Calu3 (cell line): ENCODE data around the gene ASTN1. TPM values are rescaled to one million over a fixed set of nuclear protein-coding genes. Genes with fewer than 3 reads are reported as not detected.

Experiments
- BruUV-seq: library from RNA; stranded (reverse); fragments of 400-500 nt; replicated peaks from 2 replicates; lab custom pipeline; 2021; lab: Mats Ljungman, UMichigan
- CTCF ChIA-PET: fragments of 300-600 bp; sonication (Branson Sonifier 250); formaldehyde crosslinking; loops from one replicate; lab custom pipeline; 2022; ENCODE audit warnings: antibody characterized with exemption; lab: Charles Lee
- DNase-seq: peaks from one replicate; pipeline ENCODE4 v3.0.0; 2022
- H3K27ac Mint-ChIP-seq: one replicate; pipeline ENCODE4 v1.8.0; 2022; ENCODE audit warnings: mixed read lengths; ENCODE audit not compliant: unreplicated experiment
- H3K27me3 Mint-ChIP-seq: one replicate; pipeline ENCODE4 v1.8.0; 2022; ENCODE audit warnings: mixed read lengths; ENCODE audit not compliant: unreplicated experiment
- H3K36me3 Mint-ChIP-seq: one replicate; pipeline ENCODE4 v1.8.0; 2022; ENCODE audit warnings: mild to moderate bottlenecking, moderate library complexity, mixed read lengths; ENCODE audit not compliant: insufficient read depth, unreplicated experiment
- H3K4me1 Mint-ChIP-seq: one replicate; pipeline ENCODE4 v1.8.0; 2022; ENCODE audit warnings: mild to moderate bottlenecking, low read depth, mixed read lengths; ENCODE audit not compliant: unreplicated experiment
- H3K4me3 Mint-ChIP-seq: one replicate; pipeline ENCODE4 v1.8.0; 2022; ENCODE audit warnings: mild to moderate bottlenecking, low read depth, moderate library complexity, mixed read lengths; ENCODE audit not compliant: unreplicated experiment
- H3K9me3 Mint-ChIP-seq: one replicate; pipeline ENCODE4 v1.8.0; 2022; ENCODE audit warnings: low read depth, mixed read lengths; ENCODE audit not compliant: unreplicated experiment
- CTCF ChIP-seq: fragments of 200-600 bp; IDR thresholded peaks from one replicate; pipeline ENCODE4 v1.8.0; 2022; ENCODE audit warnings: antibody characterized with exemption; ENCODE audit not compliant: unreplicated experiment
- intact Hi-C: fragments of 100-400 bp; cut with micrococcal nuclease; formaldehyde crosslinking; loops from one replicate; pipeline ENCODE4 v1.10.0; 2022; ENCODE audit not compliant: unreplicated experiment
- total RNA-seq: library from RNA; stranded (reverse); gene quantifications from 2 replicates; pipeline ENCODE4 v1.2.3, GENCODE V29; 2022

ASTN1 gene
- total RNA-seq, 1 experiment from 2014 or later, result not detected

DNA sequence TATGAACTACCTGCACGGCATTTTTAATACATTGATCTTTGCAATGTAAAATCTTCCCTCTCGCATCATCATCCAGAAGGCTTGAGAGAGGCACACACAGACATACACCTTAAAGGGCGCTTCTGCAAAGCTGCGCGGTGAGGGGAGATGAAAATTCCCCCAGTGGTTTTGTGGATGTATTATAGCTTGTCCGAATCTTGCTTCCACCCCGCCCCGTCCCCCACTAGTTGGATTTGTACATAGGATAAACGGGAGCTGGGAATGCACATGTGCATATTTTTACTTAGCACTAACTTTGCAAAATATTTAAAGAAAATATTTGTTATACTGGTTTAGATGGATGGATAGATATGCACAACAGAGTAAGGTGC, 542 bp upstream of the ASTN1 start:
- H3K4me3 Mint-ChIP-seq, result no peak overlapping the region
- TF ChIP-seq CTCF, result no peak
- H3K27me3 Mint-ChIP-seq, result peaks cover 63% of the 10 kb centered on the region
- H3K27ac Mint-ChIP-seq, result no peak overlapping the region
- H3K36me3 Mint-ChIP-seq, result no peaks in the 10 kb centered on the region
- intact Hi-C loops, result no loop called here
- BruUV-seq, result no TSS peak
- H3K9me3 Mint-ChIP-seq, result peaks cover 2% of the 10 kb centered on the region
- no peak for DNase-seq
- CTCF ChIA-PET, result no interaction called here
- peaks cover 10% of the 10 kb centered on the region for H3K4me1 Mint-ChIP-seq

GRCh38 chr1:177163844-177164379, 600 bp downstream of the ASTN1 start:
- H3K36me3 Mint-ChIP-seq, result no peaks in the 10 kb centered on the region
- peaks cover 63% of the 10 kb centered on the region for H3K27me3 Mint-ChIP-seq
- TF ChIP-seq CTCF, result no peak
- no peak overlapping the region for H3K27ac Mint-ChIP-seq
- H3K4me1 Mint-ChIP-seq, result peaks cover 10% of the 10 kb centered on the region
- peaks cover 2% of the 10 kb centered on the region for H3K9me3 Mint-ChIP-seq
- intact Hi-C loops, result no loop called here
- no peak overlapping the region for H3K4me3 Mint-ChIP-seq
- no peak for DNase-seq
- BruUV-seq, result no TSS peak
- CTCF ChIA-PET, result interaction anchor here (0.6 kb wide), 1 partner anchor 142 kb away, joined by 4 read pairs; no protein-coding TSS in a partner anchor

- no peak for DNase-seq
- CTCF ChIA-PET, result interaction anchor here (0.6 kb wide), 1 partner anchor 263 kb away, joined by 3 read pairs; no protein-coding TSS in a partner anchor
- intact Hi-C loops, result no loop called here
- Mint-ChIP-seq H3K4me1 (peaks cover 10% of the 10 kb centered on the region), H3K9me3 (peaks cover 2% of the 10 kb centered on the region), H3K36me3 (no peaks in the 10 kb centered on the region), H3K27me3 (peaks cover 64% of the 10 kb centered on the region), H3K4me3 (no peak overlapping the region), H3K27ac (no peak overlapping the region)
- TF ChIP-seq CTCF, result no peak
- no TSS peak for BruUV-seq
Measured at GRCh38 chr1:177162243-177162642, 2.3 kb downstream of the ASTN1 start.

DNA sequence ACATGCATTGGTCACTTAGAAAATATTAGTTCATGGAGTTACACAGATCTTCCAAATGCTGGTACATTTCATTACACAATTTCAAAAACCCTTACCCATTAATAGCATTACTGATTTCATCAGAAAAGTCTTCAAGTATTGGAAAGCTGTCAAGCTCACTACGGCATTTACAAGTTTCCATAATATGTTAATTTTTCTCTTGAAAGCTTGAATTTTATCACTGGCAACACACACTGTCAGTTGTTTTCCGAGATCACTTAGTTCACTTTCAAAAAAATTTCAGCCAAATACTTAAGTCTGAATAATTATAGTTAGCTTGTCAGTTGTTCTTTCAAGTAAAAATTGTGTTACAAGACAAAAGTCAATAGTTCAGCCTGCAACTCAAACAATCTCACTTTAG, 18.0 kb downstream of the ASTN1 start:
- DNase-seq, result no peak
- intact Hi-C loops, result no loop called here
- no peak overlapping the region for H3K4me3 Mint-ChIP-seq
- CTCF ChIA-PET, result no interaction called here
- H3K4me1 Mint-ChIP-seq, result no peaks in the 10 kb centered on the region
- peaks cover 9% of the 10 kb centered on the region for H3K27me3 Mint-ChIP-seq
- H3K9me3 Mint-ChIP-seq, result peaks cover 2% of the 10 kb centered on the region
- no peaks in the 10 kb centered on the region for H3K36me3 Mint-ChIP-seq
- no peak overlapping the region for H3K27ac Mint-ChIP-seq
- TF ChIP-seq CTCF, result no peak
- BruUV-seq, result no TSS peak
